Muscle of arm (tissue), 12 donors: ENCODE measurements around the gene TMEM150A. TPM values are rescaled to one million over a fixed set of nuclear protein-coding genes. Genes with fewer than 3 reads are reported as not detected.
"Not testable (repeated sequence)": the region's sequence is repeated elsewhere in the genome, so short reads cannot be mapped to it uniquely, and the experiment has no call there.

ENCODE experiments used
- DNase-seq: peaks from one replicate; pipeline ENCODE4 v3.0.0-alpha.2; 2013
- polyA plus RNA-seq, 12 donors: library from polyadenylated mRNA; unstranded; fragments of 120-200 nt; gene quantifications; one replicate each; pipeline ENCODE4 v1.2.1, GENCODE V29; 2013; ENCODE audit not compliant: insufficient read length in 12 of 12

The TMEM150A gene
- polyA plus RNA-seq, 12 donors: 7.3 to 25.4 (median 8.8) TPM; not detected in 1

DNA sequence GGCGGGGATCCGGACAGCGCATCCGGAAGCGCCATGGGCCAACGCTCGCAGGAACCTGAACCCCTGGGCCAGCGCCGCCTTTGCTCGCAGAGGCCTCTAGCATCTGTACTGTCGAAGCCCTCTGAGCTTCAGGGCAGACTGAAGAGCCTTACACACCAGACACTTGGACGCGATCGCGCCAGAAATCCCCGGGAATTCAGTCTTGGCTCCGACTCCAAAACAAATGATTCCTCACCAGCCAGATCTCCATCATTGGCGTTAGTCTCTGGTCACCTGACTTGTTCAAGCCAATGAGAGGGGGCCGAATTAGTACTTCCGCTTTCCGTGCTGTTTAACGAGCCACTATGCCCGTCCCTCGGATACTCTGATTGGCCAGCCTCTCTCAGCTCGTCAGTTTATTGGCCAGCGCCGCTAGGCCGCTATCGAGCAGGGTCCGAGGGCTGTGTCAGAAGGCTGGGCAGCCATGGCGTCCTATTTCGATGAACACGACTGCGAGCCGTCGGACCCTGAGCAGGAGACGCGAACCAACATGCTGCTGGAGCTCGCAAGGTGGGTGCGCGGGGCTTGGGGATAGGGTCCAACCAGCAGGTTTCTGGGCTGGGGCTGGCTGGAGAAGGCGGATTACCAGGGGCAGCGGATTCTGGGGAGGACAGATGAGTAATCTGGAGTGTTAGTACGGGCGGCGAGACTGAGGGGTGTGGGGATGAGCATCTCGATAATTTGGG lies 7.0 kb downstream of the TMEM150A start, which contains the start of gene RNF181:
Gene RNF181, plus strand, starts transcription at position 445 of the 725 bp plus-strand sequence. Its CDS starts 19 bp downstream, at position 464.
- DNase-seq: peak; percentile 98

- DNase-seq: no peak
These were observed 7.7 kb downstream of the TMEM150A start for GRCh38 chr2:85594715-85595300.

GRCh38 chr2:85593023-85593422 lies 9.5 kb downstream of the TMEM150A start:
- DNase-seq: no peak

DNA sequence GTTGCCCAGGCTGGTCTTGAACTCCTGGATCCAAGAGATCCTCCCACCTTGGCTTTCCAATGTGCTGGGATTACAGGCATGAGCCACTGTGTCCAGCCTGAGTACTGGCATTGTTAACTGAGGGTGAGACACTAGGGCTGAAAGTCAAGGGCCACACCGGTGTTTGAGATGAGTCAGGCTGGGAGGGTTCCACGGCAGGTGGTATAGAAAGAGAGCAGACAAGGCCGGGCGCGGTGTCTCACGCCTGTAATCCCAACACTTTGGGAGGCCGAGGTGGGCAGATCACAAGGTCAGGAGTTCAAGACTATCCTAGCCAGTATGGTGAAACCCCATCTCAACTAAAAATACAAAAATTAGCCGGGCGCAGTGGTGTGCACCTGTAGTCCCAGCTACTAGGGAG lies 10.2 kb downstream of the TMEM150A start:
- not testable (repeated sequence) for DNase-seq

DNA sequence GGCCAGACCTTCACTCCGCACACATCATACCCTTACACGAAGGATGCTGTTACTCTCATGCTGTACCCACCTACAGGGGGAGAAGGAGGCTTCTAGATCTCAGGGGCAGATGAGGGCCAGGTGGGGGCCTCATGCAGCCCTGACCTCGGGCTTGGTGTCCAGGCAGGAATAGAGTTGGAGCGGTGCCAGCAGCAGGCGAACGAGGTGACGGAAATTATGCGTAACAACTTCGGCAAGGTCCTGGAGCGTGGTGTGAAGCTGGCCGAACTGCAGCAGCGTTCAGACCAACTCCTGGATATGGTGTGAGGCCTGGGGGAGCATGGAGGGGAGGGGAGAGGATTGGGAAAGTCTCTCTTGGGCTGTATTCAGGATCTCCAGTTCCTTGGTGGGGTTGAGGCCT lies 10.9 kb downstream of the TMEM150A start:
- DNase-seq: no peak

DNA sequence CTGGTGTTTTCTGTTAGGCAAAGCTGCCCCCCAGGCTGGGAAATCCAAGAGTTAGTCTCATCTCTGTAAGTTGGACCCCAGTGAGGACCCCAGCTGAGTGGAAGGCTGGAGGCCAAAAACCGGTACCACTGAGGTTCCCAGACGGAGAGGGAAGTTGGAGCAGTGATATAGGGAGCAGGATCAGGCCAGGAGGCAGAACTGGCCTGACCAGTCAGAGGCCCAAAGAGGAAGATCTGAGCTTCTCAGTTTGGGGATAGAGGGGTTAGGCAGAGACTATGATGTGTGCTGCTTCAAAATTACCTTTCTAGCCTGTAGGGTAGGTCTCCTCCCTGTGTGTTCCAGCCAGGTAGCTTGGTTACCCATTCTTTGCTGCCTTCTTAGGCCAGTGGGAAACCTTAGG lies 11.5 kb downstream of the TMEM150A start:
- DNase-seq: no peak

- no peak for DNase-seq
These were observed 12.3 kb downstream of the TMEM150A start for GRCh38 chr2:85589982-85590791.

- DNase-seq: no peak
These were observed 13.3 kb downstream of the TMEM150A start for GRCh38 chr2:85589181-85589580.

DNA sequence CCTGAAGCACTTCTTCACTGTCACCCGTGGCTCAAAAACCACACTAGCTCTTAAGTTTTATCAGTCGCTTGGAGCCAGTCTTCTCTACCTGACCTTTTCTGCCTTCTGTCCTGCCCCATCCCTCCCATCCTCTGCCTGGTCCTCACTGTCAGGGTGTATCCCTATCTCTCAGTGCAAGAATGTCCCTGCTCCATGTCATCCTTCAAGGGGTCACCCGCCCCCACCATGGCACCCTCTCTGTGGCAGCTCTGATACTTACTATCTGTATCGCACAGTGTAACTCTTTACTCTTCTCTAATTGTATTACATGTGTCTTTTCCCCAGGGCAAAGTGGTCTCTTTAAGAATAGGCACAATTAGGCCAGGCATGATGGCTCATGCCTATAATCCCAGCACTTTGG lies 13.9 kb downstream of the TMEM150A start:
- no peak for DNase-seq

GRCh38 chr2:85588236-85588635 lies 14.3 kb downstream of the TMEM150A start:
- no peak for DNase-seq

- DNase-seq: no peak
These were observed 16.8 kb downstream of the TMEM150A start for GRCh38 chr2:85585781-85586105.

DNA sequence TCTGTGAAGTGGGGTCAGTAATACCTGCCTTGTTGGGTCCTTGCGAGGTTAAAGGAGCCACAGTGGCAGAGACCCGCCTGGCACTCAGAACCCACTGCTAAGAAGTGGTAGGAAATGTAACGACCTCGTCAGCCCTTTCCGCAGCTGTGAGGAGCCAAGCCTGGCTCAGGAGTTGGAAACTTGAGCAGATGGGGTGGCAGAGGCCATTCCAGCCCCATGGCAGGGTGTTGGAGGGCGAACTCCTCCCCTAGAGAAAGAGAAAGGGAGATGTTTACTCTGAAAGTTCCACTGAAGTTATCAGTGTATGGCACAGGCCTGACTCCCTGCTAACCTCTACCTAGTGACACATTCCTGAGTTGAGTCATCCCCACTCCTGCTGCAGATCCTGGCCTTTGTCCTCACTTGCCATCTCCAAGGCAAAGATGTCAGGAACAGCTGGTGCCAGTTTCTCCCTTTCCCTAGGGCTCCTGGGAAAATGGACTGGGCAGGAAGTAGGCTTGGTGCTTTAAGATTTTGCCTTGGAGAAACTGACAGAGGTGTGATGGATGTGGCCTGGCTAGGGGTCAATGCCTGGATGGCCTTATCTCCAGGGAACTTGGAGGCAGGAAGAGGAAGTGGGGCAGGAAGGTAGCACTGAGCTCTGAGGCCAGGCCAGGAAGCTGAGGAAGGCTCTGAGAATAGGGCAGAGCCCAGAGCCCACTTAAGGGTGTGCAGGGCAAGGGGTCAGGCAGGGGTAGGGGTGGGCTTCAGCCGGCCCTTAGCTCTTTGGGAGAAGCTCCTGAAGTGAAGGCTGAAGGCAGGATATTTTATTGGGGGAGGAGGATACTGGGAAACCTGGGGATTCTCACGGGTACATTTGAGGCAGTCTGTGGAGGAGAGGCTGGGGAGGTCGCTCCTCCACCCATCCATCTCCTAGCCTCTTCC lies 17.4 kb downstream of the TMEM150A start:
- DNase-seq: no peak

DNA sequence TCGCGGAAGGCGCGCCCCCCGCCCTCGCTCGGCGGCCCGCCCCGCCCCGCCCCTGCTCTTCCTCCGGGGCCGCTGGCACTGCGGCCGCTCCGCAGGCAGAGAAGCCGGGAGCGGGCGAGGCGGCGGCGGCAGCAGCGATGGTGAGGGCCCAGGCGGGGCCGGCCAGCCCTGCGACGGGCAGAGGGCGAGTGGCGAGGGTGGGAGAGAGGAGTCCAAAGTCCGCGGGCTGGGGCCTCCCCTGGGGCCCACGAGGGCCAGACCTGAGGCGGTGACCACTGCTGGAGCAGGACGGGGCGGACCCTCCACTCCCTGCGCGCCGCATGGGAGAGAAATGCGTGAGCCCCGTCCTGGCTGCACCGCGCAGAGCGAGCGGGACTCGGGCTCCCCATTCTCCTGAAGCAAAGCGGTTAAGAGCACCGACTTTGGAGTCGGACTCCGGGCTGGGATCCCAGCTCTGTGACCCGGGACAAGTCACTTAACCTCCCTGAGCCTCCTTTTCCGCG lies 18.1 kb downstream of the TMEM150A start, which contains the start of gene VAMP5:
Gene VAMP5, plus strand, starts transcription at position 78 of the 503 bp plus-strand sequence. Its CDS starts 60 bp downstream, at position 138.
- no peak for DNase-seq

DNA sequence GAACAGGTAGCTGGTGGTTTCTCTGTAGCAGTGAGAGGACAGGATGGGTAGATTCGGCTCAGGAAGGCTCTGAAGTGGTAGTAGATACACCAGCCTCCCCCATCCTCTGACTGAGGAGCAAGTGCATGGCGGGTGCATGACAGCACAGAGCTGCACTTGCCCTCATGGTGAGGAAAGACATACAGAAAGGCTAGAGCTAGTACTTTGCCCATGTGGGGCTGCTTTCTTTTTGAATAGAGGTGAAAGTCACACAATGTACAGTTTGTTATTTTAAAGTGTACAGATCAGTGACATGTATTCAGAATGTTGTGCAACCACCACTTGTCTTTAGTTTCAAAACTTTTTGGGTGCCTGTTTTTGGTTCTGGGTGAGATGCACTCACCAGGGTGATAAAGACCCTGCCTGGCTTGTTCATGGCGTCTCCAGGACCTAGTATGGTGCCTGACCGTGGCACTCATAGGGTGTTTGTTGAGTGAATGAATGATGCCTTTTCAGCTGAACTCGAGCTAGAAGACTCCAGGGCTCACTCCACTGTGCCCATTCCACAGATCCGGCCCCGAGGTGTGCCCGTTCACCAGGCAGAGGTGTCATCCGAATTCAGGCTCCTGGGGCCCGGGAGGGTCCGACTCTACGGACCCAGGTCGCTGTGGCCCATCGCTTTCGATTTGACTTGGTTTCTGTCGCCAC lies 18.7 kb downstream of the TMEM150A start:
- no peak for DNase-seq

DNA sequence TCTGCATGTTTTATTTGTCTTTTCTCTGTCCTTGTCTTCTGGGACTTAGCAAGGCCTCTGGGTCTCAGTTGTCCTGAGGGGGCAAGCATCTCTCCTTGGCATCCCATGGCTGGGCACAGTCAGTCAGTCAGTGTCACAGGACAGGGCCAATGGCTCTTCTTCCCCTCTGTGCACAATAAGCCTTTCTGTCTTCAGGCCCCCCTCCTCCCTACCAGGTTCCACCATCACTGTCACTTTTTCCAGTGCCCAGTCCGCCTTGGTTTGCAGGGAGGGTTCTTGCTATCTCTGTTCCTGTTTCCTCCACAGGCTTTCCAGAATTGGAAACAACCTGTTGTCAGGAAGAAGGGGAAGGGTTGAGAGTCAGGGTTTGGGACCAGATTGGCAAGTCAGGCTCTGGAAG lies 20.0 kb downstream of the TMEM150A start:
- no peak for DNase-seq

DNA sequence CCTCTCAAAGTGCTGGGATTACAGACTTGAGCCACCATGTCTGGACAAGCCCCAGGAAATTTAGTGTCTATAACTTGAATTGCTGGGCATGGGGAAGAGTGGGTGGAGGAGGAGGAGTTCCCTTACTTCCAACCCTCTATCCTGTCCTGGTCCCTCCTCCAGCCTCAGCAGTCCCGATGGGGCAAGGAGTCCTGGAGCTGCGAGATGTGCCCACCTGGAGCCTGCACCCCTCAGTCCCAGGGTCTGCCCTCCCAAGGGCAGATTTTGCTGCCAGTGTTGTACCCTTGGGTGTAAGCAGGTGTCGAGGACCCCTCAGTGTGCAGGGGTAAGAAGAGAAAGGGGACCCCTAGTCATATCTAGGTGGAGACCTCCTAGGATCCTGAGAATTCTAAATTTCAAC lies 22.3 kb downstream of the TMEM150A start:
- no peak for DNase-seq

- DNase-seq: no peak
These were observed 23.1 kb downstream of the TMEM150A start for GRCh38 chr2:85579266-85579935.

- DNase-seq: no peak
These were observed 24.0 kb downstream of the TMEM150A start for GRCh38 chr2:85578243-85579180.
